HG03135 (cell line): Measurements from ENCODE around the gene PRKCE.

Experiments used
- ATAC-seq: cut with Tn5 transposase; IDR thresholded peaks from one replicate; pipeline ENCODE4 v1.9.1; 2021; ENCODE audit warnings: mild to moderate bottlenecking, moderate library complexity; ENCODE audit not compliant: unreplicated experiment

PRKCE gene

DNA sequence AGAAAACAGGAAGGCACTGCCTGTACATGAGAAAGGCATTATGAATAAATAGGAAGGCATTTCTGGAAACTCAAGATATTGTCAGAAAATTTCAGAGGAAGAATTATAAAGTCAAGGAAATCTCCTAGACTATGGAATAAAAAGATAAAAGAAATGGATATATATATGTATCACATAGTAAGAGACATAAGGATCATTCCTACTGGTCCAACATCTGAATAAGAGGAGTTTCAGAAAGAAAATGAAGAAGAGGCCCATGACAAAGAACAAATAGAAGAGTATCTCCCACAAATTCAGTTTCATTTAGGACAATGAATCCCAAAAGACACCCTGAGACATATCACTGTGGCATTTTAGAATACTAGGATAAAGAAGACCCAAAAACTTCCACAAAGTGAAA is 178.8 kb downstream of the PRKCE start:
- no peak for ATAC-seq

- ATAC-seq = peak; percentile 26
Measured at GRCh38 chr2:45833301-45833967, 182.0 kb downstream of the PRKCE start.

GRCh38 chr2:45833968-45834344 is 182.5 kb downstream of the PRKCE start:
- ATAC-seq = peak; percentile 81

GRCh38 chr2:45834372-45834771 is 182.9 kb downstream of the PRKCE start:
- no peak for ATAC-seq

- ATAC-seq = no peak
Measured at GRCh38 chr2:45834858-45835257, 183.4 kb downstream of the PRKCE start.

GRCh38 chr2:45836316-45836715 is 184.8 kb downstream of the PRKCE start:
- no peak for ATAC-seq

- no peak for ATAC-seq
Measured at GRCh38 chr2:45836740-45837139, 185.3 kb downstream of the PRKCE start.

- ATAC-seq = no peak
Measured at GRCh38 chr2:45837812-45838341, 186.4 kb downstream of the PRKCE start.

DNA sequence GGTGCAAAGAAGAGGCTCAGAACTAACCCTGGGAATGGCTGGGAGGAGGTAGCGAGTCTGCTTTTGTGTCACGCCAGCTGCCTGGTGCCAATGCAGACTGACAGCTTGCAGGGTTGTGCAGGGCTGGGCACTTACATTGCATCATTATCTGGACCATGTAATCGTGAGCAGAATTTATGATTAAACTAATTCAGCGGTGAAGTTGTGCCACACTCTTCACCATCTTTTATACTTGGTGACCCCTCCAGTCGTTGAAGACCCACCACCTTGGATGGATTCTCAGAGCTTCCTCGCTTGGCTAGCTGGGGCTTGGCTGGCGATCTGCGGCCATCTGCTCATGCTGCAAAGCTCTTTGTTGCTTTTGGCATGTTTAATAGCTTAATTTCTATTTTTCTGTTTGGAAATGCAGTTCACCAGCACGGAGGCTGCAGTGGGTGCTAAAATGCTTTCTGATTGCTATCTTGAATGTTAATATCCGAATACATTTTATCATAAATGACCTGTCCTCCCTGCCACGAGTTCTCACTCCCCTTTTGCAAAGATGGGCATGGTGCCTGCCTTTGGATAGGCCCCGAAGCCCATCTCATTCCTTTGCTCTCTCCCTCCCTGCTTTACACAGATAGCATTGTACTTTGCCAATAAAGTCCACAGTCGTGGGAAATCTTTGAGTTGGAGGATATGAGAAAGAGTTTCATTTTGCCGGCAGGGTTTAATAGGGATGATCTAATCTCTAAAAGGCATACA is 188.2 kb downstream of the PRKCE start:
- no peak for ATAC-seq

DNA sequence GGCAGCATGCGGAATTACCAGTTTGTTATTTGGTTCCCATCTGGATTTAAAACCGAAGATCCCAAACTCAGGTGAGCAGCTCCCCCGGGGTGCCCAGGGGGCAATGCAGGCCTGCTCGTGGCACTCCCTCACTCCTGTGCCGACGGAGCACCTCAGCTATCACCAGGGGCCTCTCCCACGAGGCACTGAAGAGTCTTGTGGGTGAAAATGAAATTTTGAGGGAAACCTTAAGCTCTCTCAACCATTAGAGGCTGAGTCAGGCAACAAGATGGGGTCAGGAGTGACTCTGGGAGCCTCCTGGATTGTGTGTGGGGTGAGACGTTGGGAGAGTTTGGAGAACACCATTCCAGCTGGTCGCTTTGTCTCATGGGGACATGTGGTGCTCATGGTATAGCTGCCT is 189.0 kb downstream of the PRKCE start:
- no peak for ATAC-seq

DNA sequence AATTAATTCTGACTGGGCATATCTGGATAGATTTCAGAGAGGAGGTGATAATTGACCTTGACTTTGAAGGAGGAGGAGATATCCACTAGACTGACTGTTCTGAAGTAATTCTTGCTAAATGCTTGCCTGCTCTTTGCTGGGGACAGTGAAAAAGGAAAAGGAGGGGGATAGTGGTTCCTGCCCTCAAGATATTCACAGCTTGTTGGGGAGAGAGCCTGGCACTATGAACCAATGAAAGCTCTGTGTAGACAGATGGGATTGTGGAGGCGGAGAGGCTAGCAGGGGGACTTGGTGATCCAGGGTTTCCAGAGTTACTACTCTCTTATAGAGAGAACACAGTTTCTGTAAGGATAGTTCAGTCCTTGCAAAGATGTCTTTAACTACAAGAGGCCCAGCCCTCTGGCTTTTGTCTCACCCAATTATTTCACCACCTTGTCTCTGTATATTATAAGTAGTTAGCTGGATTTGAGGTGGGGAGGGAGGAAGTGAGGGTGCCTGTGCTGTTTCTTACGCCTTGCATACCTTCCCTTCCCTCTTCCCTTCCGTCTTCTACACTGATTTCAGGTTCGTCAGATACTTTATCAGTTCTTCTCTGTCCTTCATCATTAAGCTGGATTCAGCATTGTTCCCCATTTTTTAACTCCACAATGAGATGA is 190.4 kb downstream of the PRKCE start:
- ATAC-seq = no peak

DNA sequence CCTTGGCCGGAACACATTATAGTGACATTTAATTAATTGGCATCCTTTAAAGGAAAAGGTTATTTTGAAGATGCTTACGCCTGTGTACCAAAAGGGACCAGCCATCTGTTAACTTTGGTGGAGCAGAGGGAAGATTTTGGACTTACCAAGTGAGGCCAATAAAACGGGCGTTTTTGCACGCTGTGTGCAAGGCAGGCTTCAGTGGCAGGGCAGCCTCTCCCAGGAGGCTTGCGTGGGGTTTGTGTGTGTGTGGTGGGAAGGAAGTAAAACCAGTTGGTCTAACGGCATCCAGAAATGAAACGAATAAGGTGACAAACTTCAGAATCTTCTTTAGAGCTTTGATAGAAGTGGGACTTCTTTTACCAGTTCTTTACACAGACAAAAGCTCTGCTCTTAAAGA is 191.7 kb downstream of the PRKCE start:
- ATAC-seq = peak; percentile 42

DNA sequence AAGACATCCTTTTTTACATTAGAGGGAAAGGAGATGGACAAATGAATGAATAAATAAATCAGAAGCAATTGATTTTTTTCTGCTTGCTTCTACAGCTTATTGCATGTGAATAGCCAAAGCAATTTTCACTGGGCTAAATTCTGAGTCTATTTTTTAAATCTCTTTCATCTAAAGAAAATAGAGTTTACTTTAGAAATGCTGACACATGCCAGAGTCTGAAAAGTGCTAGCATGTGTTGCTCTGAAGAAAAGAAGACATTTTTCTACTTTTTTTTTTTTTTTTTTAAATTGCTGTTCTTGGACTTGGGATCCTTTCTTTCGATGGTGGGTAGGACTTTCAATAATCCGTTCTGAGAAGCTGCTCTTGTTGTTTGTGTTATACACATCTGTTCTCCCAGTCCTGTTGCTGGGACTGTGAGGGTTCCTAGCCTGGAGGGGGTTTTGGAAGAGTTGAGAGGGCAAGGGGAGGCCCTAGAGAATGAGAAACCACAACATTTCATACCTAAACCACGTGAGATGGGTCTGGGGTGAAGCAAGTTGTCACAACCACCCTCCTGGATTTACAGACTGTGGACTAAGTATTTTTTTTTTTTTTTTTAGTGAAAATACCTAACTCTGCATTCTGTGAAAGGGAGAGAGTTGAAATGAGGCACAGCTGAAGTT is 193.5 kb downstream of the PRKCE start:
- no peak for ATAC-seq

DNA sequence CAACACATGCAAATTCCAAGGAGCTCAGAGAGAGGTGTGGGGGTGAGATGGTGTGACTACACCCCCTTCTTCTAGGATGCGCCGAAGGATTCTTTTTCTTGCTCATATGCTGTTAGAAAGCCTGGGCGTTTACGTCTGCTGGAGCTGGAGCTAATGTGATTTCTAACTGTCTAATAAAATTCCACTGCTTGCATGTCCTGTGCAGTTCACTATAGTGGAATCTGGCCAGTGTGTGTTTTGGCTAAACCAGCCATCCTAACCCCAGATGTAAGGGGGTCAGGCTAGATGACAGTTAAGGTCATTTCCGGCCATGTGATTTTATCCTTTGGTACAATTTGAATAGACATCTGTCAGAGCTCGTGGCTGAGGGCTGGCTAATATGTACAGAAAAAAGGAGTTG is 194.1 kb downstream of the PRKCE start:
- no peak for ATAC-seq

DNA sequence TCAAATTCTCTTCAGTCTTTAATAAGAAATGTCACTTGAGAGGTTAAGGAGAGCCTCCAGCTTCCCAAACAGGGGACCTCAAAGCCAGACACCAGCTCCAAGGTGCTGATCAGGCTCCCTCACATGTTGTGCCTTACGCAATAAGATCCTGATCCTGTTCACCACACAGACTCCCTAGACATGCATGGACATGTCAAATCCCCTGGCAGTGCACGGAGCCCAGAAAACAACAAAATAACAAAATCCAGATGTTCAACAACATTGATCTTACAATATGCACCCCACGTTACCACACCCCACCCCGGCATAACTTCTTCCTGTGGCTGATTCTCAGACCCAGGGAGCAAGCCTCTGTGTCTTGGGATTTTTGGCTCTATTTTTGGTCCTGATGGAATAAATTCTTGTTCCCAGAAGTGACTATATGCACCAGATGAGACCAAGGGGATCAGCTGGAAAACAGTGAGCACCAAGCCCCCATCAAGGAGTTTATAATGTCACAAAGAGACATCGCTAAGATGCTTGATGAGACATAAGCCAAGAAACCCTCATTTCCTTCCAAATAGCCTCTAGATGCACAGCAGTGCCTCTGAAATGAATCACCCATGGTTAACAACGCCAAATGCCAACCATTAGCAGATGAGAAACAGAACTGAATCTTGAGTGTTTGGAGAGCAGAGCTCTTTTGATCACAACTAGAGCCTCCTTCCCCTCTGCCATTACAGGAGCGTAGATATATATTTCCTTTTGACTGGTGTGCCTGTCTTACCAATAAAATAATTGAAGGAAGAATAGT is 198.2 kb downstream of the PRKCE start:
- ATAC-seq = no peak

DNA sequence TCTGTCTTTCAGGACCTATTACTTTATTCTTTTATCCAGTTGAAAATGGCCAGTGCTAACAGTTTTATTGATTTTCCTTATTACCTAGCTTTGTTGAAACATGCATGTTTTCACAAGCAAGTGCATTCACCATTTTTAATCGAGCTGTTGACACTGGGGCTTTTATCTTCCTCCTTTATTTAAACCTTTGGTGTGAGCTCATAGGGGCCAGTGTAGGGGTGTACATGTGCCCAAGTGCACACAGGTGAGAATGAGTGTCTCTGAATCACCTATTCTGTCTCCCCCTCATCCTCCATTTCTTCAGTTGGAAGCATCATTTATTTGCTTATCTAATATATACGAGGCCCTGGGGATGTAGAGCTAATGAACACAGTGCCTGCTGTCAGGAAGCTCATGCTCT is 199.1 kb downstream of the PRKCE start:
- no peak for ATAC-seq

- no peak for ATAC-seq
Measured at GRCh38 chr2:45851111-45851510, 199.6 kb downstream of the PRKCE start.

GRCh38 chr2:45851576-45852304 is 200.3 kb downstream of the PRKCE start:
- ATAC-seq = no peak

GRCh38 chr2:45852450-45853150 is 201.1 kb downstream of the PRKCE start:
- ATAC-seq = peak; percentile 68
